ENCODE measurements around the gene IGDCC3. TPM values are rescaled to one million over a fixed set of nuclear protein-coding genes. Genes with fewer than 3 reads are reported as not detected.
A peak's percentile ranks its signal among the peaks of the same experiment; 100 is the strongest.

The IGDCC3 gene
- polyA plus RNA-seq (2013, experiment 1 of 2; ENCODE audit: insufficient read length) = 0.54 TPM
- polyA plus RNA-seq (2013, experiment 2 of 2; ENCODE audit: insufficient read length) = 0.83 TPM

DNA sequence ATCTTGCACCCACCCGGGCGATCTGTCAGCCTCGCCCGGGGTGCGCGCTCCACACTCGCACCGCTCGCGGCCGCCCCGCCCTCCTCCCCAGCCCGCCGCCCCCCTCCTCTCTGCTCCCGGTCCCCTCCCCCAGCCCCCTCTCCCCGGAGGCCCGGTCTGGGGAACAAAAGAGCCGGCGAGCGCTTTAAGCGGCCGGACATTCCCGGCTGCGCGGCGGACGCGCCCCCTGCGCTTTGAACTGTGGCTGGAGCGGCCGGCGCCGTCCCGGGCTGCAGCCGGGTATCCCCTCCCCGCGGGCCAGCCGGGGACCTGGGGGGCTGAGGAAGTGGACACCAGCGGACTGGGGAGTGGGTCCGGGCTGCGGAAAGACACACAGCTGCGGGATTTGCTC, at the start of gene IGDCC3:
IGDCC3 (minus strand) TSS at position 27 of the 391 bp plus-strand sequence. CDS start 214 bp downstream, outside the sequence.
- peak; percentile 27 for DNase-seq

- no peak for DNase-seq
Measured at GRCh38 chr15:65426216-65426853, 48.5 kb upstream of the IGDCC3 start.

- no peak for DNase-seq
Measured at GRCh38 chr15:65424683-65425082, 46.9 kb upstream of the IGDCC3 start.

DNA sequence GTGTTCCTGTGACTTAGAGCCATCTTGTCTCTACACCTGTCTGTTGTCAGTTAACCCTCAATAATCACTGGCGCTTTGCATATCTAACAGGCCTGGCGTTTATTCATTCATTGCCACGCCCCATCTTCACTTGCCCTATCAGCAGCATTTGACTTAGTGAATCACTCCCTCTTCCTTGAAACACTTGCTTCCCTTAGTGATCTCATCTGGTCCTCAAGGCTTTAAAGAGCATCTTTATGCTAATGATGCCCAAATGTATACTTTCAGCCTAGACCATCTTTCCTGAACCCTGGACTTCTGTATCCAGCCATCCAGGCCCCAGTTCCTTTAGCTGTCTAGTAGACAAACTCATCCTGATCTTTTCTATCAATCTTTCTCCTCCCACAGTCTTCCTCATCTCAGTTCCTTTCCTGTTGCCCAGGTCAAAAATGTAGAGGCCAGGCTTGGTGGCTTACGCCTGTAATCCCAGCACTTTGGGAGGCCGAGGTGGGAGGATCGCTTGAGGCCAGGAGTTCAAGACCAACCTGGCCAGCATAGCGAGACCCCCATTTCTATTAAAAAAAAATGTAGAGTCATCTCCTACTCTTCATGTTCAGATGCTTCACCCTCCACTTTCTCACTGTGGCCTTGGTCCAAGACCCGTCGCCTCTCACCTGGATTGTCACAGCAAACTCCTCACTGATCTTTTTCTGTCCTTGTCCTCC, 46.3 kb upstream of the IGDCC3 start:
- DNase-seq = peak; percentile 35

DNA sequence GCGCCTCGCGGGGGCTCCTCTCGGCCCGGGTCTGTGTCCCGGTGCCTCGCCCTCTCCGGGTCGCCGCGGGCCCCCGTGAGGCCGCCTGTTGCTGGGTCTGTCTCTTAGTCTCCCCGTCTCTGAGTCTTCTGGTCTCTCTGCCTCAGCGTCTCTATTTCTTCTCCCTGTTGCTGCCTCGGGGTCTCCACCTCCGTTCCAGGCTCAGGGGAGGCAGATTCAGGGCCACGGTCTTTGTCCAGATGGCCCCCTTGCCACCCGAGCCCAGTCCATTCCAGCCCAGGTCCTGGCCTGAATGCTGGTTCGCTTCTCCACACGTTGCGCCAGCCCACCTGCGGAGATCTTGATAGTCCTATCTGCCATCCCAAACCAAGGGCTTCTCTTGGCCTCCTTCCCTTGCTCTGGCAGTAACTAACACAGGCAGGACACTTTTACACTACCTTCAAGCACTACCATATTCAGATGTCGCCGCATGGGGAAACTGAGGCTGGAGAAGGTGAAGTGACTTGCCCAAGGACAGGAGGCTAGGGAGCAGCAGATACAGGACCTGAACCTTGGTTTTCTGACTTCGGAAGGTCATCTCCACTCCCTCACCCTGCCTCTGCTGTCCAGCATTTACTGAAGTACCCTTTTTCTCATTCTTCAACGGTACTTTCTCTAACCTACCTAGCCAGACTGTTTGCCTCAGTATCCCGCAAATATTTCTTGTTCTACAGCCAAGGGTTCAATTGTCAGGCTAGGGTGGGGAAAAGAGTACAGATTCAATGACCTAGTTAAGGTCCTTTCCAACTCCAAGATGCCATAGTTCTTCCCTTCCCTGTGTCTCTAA, 45.6 kb upstream of the IGDCC3 start:
- DNase-seq = no peak

DNA sequence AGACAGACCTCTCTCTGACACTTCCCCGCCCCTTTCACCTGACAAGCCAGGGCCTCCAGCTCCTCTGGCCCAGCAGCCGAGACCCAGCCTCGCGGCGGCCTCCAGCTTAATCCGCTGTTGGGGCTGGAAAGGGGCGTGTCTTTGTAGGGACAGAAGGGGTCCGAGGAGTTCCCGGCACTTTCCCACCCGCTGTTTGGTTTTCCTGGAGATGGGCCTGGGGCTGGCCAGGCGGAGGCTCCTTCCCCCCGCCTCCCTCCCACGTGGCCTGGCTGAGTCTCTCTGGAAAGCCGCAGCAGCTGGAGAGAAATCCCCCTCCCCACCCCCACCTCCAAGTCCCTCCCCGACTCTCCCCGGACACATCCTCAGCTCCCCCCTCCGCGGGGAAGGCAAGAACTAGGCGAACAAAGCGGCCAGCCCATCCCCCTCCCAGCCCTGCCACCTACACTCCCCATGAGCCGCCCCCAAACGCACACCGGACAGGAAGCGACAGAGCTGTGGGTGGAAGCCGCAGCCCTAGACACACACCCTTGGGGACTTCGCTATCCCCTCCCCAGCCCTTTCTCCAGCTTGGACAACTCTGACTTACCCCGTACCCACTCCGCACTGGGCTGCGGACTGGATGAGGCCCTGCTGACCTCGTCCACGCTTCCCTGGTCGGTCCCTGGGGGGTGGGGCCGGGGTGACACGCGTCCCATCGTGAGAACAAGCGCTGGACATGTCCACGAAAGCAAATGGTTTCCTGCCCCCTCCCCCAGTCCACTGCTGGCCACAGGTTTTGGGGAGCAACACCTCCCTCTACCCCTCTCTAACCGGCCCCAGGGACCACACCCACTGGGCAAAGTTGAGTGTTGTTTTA, 43.8 kb upstream of the IGDCC3 start:
- DNase-seq = peak; percentile 92

GRCh38 chr15:65420975-65421359, 43.2 kb upstream of the IGDCC3 start:
- no peak for DNase-seq

GRCh38 chr15:65418596-65418995, 40.8 kb upstream of the IGDCC3 start:
- DNase-seq = no peak

- DNase-seq = peak; percentile 74
Measured at GRCh38 chr15:65416845-65417416, 39.1 kb upstream of the IGDCC3 start.

DNA sequence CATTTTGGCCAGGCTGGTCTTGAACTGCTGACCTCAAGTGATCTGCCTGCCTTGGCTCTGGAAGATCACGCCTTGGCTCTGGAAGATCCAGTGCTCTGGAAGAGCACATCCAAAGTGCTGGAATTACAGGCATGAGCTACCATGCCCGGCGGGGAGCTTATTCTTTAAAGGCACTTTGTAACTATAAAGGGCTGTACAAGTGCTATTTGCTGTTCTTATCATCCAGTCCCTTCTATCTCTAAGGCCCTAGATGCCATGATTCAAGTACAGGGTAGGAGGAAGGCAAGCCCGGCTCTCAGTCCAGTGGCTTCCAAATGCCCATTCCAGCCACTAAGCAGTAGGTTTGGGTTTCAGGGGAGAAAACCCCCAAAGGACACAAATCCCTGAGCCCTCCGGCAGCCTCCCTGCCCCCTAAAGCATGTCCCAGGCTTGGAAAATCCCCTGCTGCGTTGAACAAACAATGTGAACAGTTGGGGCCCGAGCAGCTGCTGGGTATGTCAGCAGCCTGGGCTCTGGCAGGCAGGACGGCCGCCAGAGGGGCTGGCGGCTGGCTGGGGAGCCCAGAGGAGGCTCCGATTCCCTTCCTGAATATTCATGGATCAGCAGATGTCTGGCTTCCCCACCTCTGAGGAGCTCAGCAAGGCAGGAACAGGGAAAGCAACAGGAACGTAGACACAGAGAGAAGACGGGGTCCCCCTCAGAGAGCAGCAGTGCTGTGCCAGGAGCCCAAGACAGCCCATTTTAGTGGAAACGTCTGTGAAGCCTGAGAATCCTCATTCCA, 37.2 kb upstream of the IGDCC3 start:
- DNase-seq = peak; percentile 75

GRCh38 chr15:65413760-65414144, 36.0 kb upstream of the IGDCC3 start:
- no peak for DNase-seq

DNA sequence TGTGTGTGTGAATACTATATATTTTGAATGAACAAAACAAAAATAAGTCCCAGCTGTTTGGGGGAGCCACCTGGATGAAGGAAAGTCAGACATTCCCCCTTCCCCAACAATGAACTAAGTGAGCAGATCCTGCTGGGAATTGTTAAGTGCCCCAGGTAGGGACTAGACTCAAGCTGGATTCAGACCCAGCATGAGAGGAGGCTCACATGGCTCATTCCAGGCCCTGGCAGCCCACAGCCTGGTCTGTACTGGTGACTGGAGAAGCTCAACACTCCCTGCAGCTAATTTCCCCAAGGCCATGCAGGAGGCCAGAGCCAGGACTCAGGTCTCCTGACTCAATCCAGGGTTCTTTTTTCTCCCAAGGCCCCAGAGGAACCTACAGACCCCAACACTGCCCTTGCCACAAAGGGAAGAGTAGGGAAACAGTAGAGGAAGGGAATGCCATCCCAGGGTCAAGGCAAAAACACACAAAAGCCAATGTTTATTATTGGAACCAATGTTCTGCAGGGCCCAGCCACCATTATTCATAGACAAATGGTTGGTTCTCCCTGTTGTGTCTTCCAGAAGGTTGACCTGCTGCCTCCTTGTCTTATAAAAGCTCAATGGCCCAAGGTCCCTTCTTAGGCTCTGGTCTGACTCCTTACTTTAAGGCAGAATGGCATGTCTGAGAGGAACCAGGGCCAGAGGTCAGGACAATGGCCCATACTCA, 35.4 kb upstream of the IGDCC3 start:
- no peak for DNase-seq

- no peak for DNase-seq
Measured at GRCh38 chr15:65412556-65412955, 34.8 kb upstream of the IGDCC3 start.

DNA sequence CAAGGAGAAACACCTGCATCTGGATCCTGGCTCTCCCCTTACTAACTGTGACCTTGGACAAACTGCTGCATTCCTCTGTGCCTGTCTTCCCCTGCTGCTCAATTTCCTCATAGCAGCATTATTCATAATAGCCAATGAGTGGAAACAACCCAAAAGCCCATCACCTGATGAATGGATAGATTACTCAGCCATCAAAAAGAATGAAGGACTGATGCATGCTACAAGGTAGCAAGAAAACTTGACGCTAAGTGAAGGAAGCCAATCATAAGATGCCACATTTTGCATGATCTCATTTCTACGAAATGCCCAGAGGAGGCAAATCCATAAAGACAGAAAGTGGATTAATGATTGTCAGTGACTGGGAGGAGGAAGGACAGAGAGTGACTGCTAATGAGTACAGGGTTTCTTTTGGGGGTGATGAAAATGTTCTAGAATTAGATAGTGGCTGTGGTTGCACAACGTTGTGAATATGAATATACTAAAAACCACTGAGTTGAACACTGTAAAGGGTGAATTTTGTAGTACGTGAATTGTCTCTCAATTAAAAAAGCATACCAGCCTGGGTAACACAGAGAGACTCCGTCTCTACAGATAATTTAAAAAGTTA, 33.8 kb upstream of the IGDCC3 start:
- peak; percentile 55 for DNase-seq

GRCh38 chr15:65410972-65411371, 33.2 kb upstream of the IGDCC3 start:
- no peak for DNase-seq

GRCh38 chr15:65410036-65410435, 32.2 kb upstream of the IGDCC3 start:
- no peak for DNase-seq

DNA sequence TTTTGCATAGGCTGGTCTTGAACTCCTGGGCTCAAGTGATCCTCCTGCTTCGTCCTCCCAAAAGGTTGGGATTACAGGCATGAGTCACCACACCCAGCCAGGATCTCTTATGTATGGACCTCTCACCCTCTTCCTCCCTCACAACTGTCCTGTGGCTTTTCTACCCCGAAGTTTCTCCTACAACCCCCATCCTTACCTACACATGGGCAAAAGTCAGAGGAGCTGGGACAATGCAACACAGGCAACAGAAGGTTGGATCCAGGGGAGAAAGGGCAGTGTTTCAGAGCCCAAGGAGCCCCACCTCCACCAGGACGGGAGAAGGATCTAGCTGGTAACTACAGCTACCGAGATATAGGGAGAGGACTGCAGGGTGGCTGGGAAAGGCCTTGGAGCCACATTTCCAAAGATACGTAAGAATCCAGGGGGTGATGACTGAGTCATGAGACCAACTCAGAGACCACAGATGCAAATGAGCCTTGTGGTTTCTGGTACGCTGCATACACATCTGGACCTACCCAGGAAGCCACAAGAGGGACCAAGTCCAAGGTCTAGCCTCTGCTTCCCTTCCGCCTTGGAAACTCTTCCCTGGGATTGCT, 31.3 kb upstream of the IGDCC3 start:
- DNase-seq = peak; percentile 99

- DNase-seq = peak; percentile 60
Measured at GRCh38 chr15:65408324-65409035, 30.7 kb upstream of the IGDCC3 start.
